ENCODE measurements around the gene NANS. TPM values are rescaled to one million over a fixed set of nuclear protein-coding genes. Genes with fewer than 3 reads are reported as not detected.

NANS gene
- total RNA-seq, 1 experiment from 2014 or later: 57.9 TPM

GRCh38 chr9:98071737-98072136 lies 15.2 kb downstream of the NANS start (continued):
- TF ChIP-seq ZNF512 (CRISPR knock-in tag; IDR thresholded peaks at IDR 0.05; ENCODE audit: borderline replicate concordance): no peak
- TF ChIP-seq SMAD4 (CRISPR knock-in tag; IDR thresholded peaks at IDR 0.05): no peak
- no peak for TF ChIP-seq ZNF219 (CRISPR knock-in tag; IDR thresholded peaks at IDR 0.05; ENCODE audit: borderline replicate concordance)
- TF ChIP-seq CREM (CRISPR knock-in tag; IDR thresholded peaks at IDR 0.05): no peak
- TF ChIP-seq USF2 (CRISPR knock-in tag; IDR thresholded peaks at IDR 0.05): no peak
- no peak for TF ChIP-seq ZNF121 (CRISPR knock-in tag; IDR thresholded peaks at IDR 0.05)
- TF ChIP-seq HMGXB4 (CRISPR knock-in tag; IDR thresholded peaks at IDR 0.05): no peak
- no peak for TF ChIP-seq ARID4B (CRISPR knock-in tag; IDR thresholded peaks at IDR 0.05; ENCODE audit: borderline replicate concordance)
- TF ChIP-seq NR1H2 (CRISPR knock-in tag; IDR thresholded peaks at IDR 0.05): no peak
- no peak for TF ChIP-seq TEAD1 (CRISPR knock-in tag; IDR thresholded peaks at IDR 0.05)

- DNase-seq (ENCODE audit: low spot score): peak; percentile 83
- peaks cover 9% of the 10 kb centered on the region for H3K36me3 Mint-ChIP-seq
- no peaks in the 10 kb centered on the region for H3K9me3 Mint-ChIP-seq
- H3K4me3 Mint-ChIP-seq: no peak overlapping the region
- peaks cover 32% of the 10 kb centered on the region for H3K4me1 Mint-ChIP-seq
- peak overlapping the region; percentile 57 for H3K27ac Mint-ChIP-seq
- ATAC-seq: peak; percentile 73
- ChIA-PET POLR2A (no interaction called here), CTCF (interaction anchor here (0.6 to 2.8 kb wide), 32 partner anchors 10 to 701 kb away, joined by 3 to 19 read pairs (median 4); partner anchors contain the start of genes ANP32B, CORO2A, NANS and TBC1D2)
- no peaks in the 10 kb centered on the region for H3K27me3 Mint-ChIP-seq (ENCODE audit: low read depth)
- 0 out of 2 replicates have a peak, but pooled peaks have one; percentile 17 for TF ChIP-seq MAX (CRISPR knock-in tag; IDR thresholded peaks at IDR 0.05)
- TF ChIP-seq NR3C1 (CRISPR knock-in tag; conservative IDR thresholded peaks at IDR 0.05; ENCODE audit: low read depth): no peak
- TF ChIP-seq EMX1 (CRISPR knock-in tag; IDR thresholded peaks at IDR 0.05): no peak
- TF ChIP-seq CTCF (IDR thresholded peaks at IDR 0.05): peak; percentile 96
Measured at GRCh38 chr9:98074115-98074990, 17.8 kb downstream of the NANS start.
